LNCaP clone FGC (cell line): ENCODE results near the gene MAGEB2.

ENCODE experiments used
- DNase-seq: peaks from one replicate; pipeline ENCODE4 v3.0.0-alpha.2; 2011; ENCODE audit warnings: low read depth
- H3K4me3 ChIP-seq: 2 replicates; pipeline ENCODE4 v1.5.1; 2011; ENCODE audit warnings: mild to moderate bottlenecking, low read depth, low read length, control low read depth
- TF ChIP-seq, protein P1 (sequence below): IDR thresholded peaks from 2 replicates; pipeline ENCODE4 v1.5.1; 2012; ENCODE audit warnings: mild to moderate bottlenecking; ENCODE audit not compliant: control insufficient read depth, insufficient read depth; ENCODE audit errors: extremely low read depth

Gene MAGEB2

GRCh38 chrX:30241724-30242415 lies 26.5 kb downstream of the MAGEB2 start, which contains the start of gene MAGEB4:
Gene MAGEB4 (plus strand): TSS chrX:30242000. CDS start chrX:30242136, 136 bp downstream.
- no peak within 1 kb of the TSS for H3K4me3 ChIP-seq
- TF ChIP-seq, protein P1, sequence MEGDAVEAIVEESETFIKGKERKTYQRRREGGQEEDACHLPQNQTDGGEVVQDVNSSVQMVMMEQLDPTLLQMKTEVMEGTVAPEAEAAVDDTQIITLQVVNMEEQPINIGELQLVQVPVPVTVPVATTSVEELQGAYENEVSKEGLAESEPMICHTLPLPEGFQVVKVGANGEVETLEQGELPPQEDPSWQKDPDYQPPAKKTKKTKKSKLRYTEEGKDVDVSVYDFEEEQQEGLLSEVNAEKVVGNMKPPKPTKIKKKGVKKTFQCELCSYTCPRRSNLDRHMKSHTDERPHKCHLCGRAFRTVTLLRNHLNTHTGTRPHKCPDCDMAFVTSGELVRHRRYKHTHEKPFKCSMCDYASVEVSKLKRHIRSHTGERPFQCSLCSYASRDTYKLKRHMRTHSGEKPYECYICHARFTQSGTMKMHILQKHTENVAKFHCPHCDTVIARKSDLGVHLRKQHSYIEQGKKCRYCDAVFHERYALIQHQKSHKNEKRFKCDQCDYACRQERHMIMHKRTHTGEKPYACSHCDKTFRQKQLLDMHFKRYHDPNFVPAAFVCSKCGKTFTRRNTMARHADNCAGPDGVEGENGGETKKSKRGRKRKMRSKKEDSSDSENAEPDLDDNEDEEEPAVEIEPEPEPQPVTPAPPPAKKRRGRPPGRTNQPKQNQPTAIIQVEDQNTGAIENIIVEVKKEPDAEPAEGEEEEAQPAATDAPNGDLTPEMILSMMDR = no peak
- DNase-seq = no peak

GRCh38 chrX:30246769-30247489 lies 31.6 kb downstream of the MAGEB2 start, which contains the start of gene MAGEB1:
Gene MAGEB1 (plus strand): TSS chrX:30247146. CDS start chrX:30250494, 3,348 bp downstream.
- TF ChIP-seq, protein P1 = no peak
- H3K4me3 ChIP-seq = no peak within 1 kb of the TSS
- DNase-seq = no peak

DNA sequence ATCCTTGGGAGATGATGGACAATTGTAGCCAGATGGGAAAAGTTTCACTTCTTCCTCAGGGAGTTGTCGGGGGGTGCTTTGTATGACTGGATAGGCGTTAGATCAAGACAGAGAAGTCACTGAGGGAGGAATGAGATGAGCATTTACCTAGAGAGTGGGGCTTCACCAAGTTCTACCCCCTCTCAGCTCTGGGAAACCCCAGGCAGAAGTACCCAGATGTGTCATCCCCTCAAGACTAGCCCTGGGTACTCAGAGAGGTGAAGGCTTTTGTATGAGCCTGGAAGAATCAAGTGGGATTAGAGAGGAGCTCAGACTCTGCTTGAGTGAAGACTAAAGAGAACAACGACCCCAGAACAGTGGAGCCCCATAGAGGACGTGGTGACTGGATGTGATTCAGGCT lies 33.5 kb downstream of the MAGEB2 start:
- no peak for DNase-seq
- no peak overlapping the region for H3K4me3 ChIP-seq
- TF ChIP-seq, protein P1 = no peak

DNA sequence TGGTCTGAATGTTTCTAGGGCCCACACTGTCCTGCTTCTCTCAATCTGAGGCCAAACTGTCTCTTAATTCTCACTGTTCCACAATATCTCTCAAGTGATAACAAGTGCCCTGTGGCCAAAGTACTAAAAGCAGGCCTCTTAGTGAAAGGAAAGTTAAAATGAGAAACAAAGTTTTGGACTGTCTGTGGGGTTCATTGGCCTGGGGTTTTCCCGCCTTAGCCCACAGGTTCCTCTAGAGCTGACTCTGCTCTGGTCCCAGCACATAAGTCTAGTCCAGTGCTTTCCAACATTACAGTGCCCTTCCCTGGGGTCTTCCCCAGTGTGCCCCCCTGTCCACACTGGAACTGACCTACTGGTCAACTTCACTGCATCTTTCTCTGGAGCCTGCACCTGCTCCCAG lies 37.9 kb downstream of the MAGEB2 start:
- no peak overlapping the region for H3K4me3 ChIP-seq
- DNase-seq = no peak
- TF ChIP-seq, protein P1 = no peak

DNA sequence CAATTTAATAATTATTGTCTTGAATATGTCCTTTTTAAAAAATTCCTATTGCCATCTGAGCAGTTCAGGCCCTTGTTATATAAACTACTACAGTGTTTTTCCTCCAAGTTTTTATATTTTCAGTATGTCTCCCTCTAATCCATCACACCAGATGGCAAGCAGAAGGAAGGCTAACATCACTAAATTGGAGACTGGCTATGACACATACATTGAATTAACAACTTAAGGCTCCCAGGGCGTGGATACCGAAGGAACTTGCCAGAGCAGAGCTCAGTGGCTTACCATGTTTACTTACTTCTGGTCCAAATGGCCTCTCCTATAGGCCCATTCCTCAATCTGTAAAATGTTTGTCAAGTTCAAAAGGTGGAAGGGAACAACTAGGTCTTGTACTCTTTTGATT lies 44.6 kb downstream of the MAGEB2 start:
- H3K4me3 ChIP-seq = no peak overlapping the region
- DNase-seq = no peak
- TF ChIP-seq, protein P1 = no peak

DNA sequence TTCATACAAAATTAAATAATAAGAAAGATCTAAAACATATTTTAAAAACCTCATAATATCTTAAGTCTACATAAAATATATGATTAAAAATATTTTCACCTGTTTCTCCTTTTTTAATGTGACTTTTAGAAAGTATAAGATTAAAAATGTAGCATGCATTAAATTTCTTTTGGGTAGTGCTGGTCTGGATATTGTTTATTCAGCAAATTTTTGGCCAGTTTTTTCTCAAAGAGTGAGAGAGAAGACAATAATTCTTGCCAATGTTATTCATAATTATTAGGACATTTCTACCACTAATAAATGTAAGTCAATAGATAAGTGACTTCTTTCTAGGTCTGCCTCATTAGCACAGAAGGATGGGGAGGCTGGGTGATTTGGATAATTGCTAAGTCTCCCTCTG lies 45.6 kb downstream of the MAGEB2 start:
- no peak for DNase-seq
- H3K4me3 ChIP-seq = no peak overlapping the region
- TF ChIP-seq, protein P1 = no peak
